Loucy (cell line): ENCODE data around the gene SDK1.

Experiments used
- H2AFZ ChIP-seq: fragments of 200-600 bp; sonication (generic); 2 replicates; pipeline ENCODE4 v1.6.0; 2016; ENCODE audit warnings: antibody characterized with exemption, mild to moderate bottlenecking, low read length, moderate library complexity
- H3F3A ChIP-seq: fragments of 200-600 bp; 2 replicates; pipeline ENCODE4 v1.6.0; 2016; ENCODE audit warnings: antibody characterized with exemption, low read depth, mild to moderate bottlenecking
- H3K27me3 ChIP-seq: fragments of 200-600 bp; sonication (generic); 2 replicates; pipeline ENCODE4 v1.6.1; 2014; ENCODE audit warnings: low read length, mild to moderate bottlenecking; ENCODE audit not compliant: insufficient read depth, poor library complexity, severe bottlenecking
- H3K36me3 ChIP-seq: fragments of 200-600 bp; sonication (generic); 2 replicates; pipeline ENCODE4 v1.6.1; 2016; ENCODE audit warnings: low read length; ENCODE audit not compliant: insufficient read depth
- H3K4me1 ChIP-seq: fragments of 200-600 bp; sonication (generic); 2 replicates; pipeline ENCODE4 v1.5.1; 2014; ENCODE audit warnings: low read length, mild to moderate bottlenecking; ENCODE audit not compliant: insufficient read depth, poor library complexity, severe bottlenecking
- H3K4me2 ChIP-seq: fragments of 200-600 bp; sonication (generic); 2 replicates; pipeline ENCODE4 v1.6.0; 2014; ENCODE audit warnings: antibody characterized with exemption, low read length, low read depth, mild to moderate bottlenecking; ENCODE audit not compliant: poor library complexity, severe bottlenecking
- H3K4me3 ChIP-seq: fragments of 200-600 bp; sonication (generic); 2 replicates; pipeline ENCODE4 v1.5.1; 2014; ENCODE audit warnings: low read length, mild to moderate bottlenecking, mixed read lengths; ENCODE audit not compliant: poor library complexity, severe bottlenecking
- H3K79me2 ChIP-seq: fragments of 200-600 bp; sonication (generic); 2 replicates; pipeline ENCODE4 v1.6.1; 2014; ENCODE audit warnings: low read length; ENCODE audit not compliant: insufficient read depth
- H3K9ac ChIP-seq: fragments of 200-600 bp; sonication (generic); 2 replicates; pipeline ENCODE4 v1.6.0; 2014; ENCODE audit warnings: mild to moderate bottlenecking, low read depth, low read length, moderate library complexity; ENCODE audit not compliant: poor library complexity, severe bottlenecking
- H3K9me2 ChIP-seq: fragments of 200-600 bp; sonication (generic); replicated peaks from 2 replicates; pipeline ENCODE4 v1.6.1; 2016; ENCODE audit warnings: low read depth, low read length, mixed read lengths
- H3K9me3 ChIP-seq: fragments of 200-600 bp; sonication (generic); 2 replicates; pipeline ENCODE4 v1.6.1; 2014; ENCODE audit warnings: mild to moderate bottlenecking, antibody characterized with exemption, low read length, low read depth; ENCODE audit not compliant: insufficient read depth
- H4K20me1 ChIP-seq: fragments of 200-600 bp; sonication (generic); 2 replicates; pipeline ENCODE4 v1.6.0; 2014; ENCODE audit warnings: antibody characterized with exemption, low read length, mild to moderate bottlenecking; ENCODE audit not compliant: insufficient read depth, poor library complexity, severe bottlenecking
- CTCF ChIP-seq: fragments of 200-600 bp; sonication (generic); conservative IDR thresholded peaks from 2 replicates; pipeline ENCODE4 v1.5.1; 2014; ENCODE audit warnings: mild to moderate bottlenecking, antibody characterized with exemption, low read length
- EZH2phosphoT487 ChIP-seq: fragments of 200-600 bp; IDR thresholded peaks from 2 replicates; pipeline ENCODE4 v1.6.1; 2018; ENCODE audit warnings: antibody characterized with exemption, mild to moderate bottlenecking, moderate library complexity, borderline replicate concordance

The SDK1 gene

DNA sequence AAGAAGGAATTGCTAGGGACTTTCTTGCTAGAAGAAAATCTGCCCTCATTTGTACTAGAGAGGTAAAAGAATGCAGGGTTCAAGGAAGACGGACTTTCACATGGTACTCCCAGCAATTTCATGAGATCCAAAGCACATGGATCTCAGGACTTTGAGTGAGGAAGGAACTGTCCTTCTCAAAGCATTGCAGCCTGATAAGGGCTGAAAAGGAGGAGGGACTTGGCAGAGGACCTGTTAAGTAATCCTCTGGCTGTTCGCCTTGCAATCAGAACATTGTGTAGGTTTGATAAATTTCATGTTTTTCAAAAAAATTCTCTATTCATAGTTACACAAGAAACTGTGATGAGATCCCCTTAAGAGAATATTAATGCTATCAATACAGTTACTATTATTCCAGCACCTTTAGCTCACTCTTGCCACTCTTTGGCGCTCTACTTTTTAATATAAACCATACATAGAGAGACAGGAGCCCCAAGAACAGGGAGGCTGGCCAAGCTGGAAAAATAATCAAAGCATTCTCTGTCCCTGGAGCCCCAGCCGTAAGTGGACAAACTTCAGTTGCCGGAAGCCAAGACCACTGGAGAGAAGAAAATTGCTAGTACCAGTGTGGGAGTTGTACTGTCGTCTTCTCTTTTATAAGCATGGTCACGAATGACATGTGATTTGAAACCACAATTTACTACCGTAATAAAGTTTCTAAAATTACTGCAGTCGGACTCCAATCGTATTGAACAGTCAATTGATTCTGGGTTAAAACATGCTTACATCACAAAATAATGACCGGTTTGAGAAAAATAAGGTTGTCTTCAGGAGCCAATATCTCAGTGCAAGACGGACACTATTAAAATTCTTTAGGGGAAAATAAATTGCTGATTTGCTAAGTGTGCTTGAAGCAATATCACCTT lies 424.4 kb downstream of the SDK1 start:
- Histone ChIP-seq H3K4me2 (no peak overlapping the region), H3K9me2 (no peaks in the 10 kb centered on the region), H3K9me3 (no peaks in the 10 kb centered on the region; the same call in 1 of the 2 replicates), H3K4me3 (no peak overlapping the region), H3K4me1 (no peaks in the 10 kb centered on the region), H2AFZ (no peak overlapping the region), H3K27me3 (no peaks in the 10 kb centered on the region), H3F3A (no peaks in the 10 kb centered on the region), H3K79me2 (no peaks in the 10 kb centered on the region), H3K36me3 (no peaks in the 10 kb centered on the region), H4K20me1 (no peaks in the 10 kb centered on the region), H3K9ac (no peak overlapping the region)
- TF ChIP-seq CTCF (no peak), EZH2phosphoT487 (no peak)

DNA sequence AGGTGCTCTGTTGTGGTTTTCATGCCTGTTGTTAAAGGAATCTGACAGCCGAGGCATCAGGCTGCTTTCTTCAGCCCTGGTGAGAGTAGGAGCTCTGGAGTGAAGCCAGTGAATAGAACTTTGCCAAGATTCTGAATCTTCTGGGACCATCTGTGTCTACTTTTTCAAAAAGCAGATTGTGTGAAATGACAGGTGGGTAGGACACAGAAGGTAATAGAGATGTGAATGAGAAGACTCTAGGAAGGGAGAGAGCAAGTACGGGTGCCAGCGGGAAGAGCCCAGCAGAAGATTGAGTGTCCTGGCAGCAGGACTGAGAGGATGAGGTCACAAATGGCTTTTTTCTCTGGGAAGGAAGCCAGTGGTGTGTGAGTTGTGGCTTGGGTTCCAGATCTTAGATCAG lies 429.2 kb downstream of the SDK1 start:
- no peak overlapping the region for H2AFZ ChIP-seq
- no peaks in the 10 kb centered on the region for H3K9me2 ChIP-seq
- H3K27me3 ChIP-seq = no peaks in the 10 kb centered on the region
- no peak overlapping the region for H3K4me2 ChIP-seq
- no peaks in the 10 kb centered on the region for H3F3A ChIP-seq
- H4K20me1 ChIP-seq = no peaks in the 10 kb centered on the region
- no peak for TF ChIP-seq CTCF
- TF ChIP-seq EZH2phosphoT487 = no peak
- no peaks in the 10 kb centered on the region for H3K36me3 ChIP-seq
- H3K4me3 ChIP-seq = no peak overlapping the region
- H3K9me3 ChIP-seq = no peaks in the 10 kb centered on the region; the same call in 1 of the 2 replicates
- no peak overlapping the region for H3K9ac ChIP-seq
- no peaks in the 10 kb centered on the region for H3K79me2 ChIP-seq
- no peaks in the 10 kb centered on the region for H3K4me1 ChIP-seq

GRCh38 chr7:3732395-3733005 lies 431.4 kb downstream of the SDK1 start:
- Histone ChIP-seq H3K4me2 (no peak overlapping the region), H3K4me1 (no peaks in the 10 kb centered on the region), H3K9me3 (no peaks in the 10 kb centered on the region; the same call in 1 of the 2 replicates), H3K9ac (no peak overlapping the region), H3K27me3 (no peaks in the 10 kb centered on the region), H4K20me1 (no peaks in the 10 kb centered on the region), H3K79me2 (no peaks in the 10 kb centered on the region), H3K9me2 (no peaks in the 10 kb centered on the region), H3K36me3 (no peaks in the 10 kb centered on the region), H3F3A (no peaks in the 10 kb centered on the region), H3K4me3 (no peak overlapping the region), H2AFZ (no peak overlapping the region)
- no peak for TF ChIP-seq CTCF
- no peak for TF ChIP-seq EZH2phosphoT487
